Activated T-cell treated with anti-CD3 and anti-CD28 coated beads for 24 hours (primary cell): ENCODE results near the gene ARHGAP9.

Experiments used
- DNase-seq: peaks from one replicate; pipeline ENCODE4 v3.0.0-alpha.2; 2020; ENCODE audit warnings: low read depth

ARHGAP9 gene

GRCh38 chr12:57472391-57472790 lies 7.3 kb downstream of the ARHGAP9 start:
- no peak for DNase-seq

GRCh38 chr12:57471661-57472060 lies 8.0 kb downstream of the ARHGAP9 start:
- DNase-seq = no peak

- no peak for DNase-seq
These were observed 8.6 kb downstream of the ARHGAP9 start for GRCh38 chr12:57470970-57471656.

- DNase-seq = no peak
These were observed 9.2 kb downstream of the ARHGAP9 start for GRCh38 chr12:57470286-57470969.

GRCh38 chr12:57469296-57470164 lies 10.1 kb downstream of the ARHGAP9 start:
- DNase-seq = no peak

GRCh38 chr12:57467915-57468314 lies 11.8 kb downstream of the ARHGAP9 start:
- DNase-seq = no peak

GRCh38 chr12:57467212-57467874 lies 12.3 kb downstream of the ARHGAP9 start:
- no peak for DNase-seq

GRCh38 chr12:57465747-57466505 lies 13.7 kb downstream of the ARHGAP9 start:
- DNase-seq = no peak

GRCh38 chr12:57465030-57465746 lies 14.5 kb downstream of the ARHGAP9 start:
- DNase-seq = no peak

GRCh38 chr12:57464569-57464968 lies 15.1 kb downstream of the ARHGAP9 start:
- no peak for DNase-seq

- no peak for DNase-seq
These were observed 16.8 kb downstream of the ARHGAP9 start for GRCh38 chr12:57462912-57463253.

- DNase-seq = peak; percentile 85
These were observed 17.3 kb downstream of the ARHGAP9 start for GRCh38 chr12:57462251-57462911.

GRCh38 chr12:57461917-57462250 lies 17.8 kb downstream of the ARHGAP9 start:
- DNase-seq = no peak

GRCh38 chr12:57461276-57461916 lies 18.3 kb downstream of the ARHGAP9 start:
- no peak for DNase-seq

GRCh38 chr12:57460841-57461275 lies 18.8 kb downstream of the ARHGAP9 start:
- no peak for DNase-seq

GRCh38 chr12:57460468-57460784 lies 19.2 kb downstream of the ARHGAP9 start:
- no peak for DNase-seq

GRCh38 chr12:57459750-57460467 lies 19.8 kb downstream of the ARHGAP9 start, which contains the start of gene GLI1:
Gene GLI1 (plus strand): TSS chr12:57459785. CDS start chr12:57463692, 3,907 bp downstream.
- no peak for DNase-seq

GRCh38 chr12:57459055-57459749 lies 20.5 kb downstream of the ARHGAP9 start:
- DNase-seq = peak; percentile 93

GRCh38 chr12:57458665-57459054 lies 21.0 kb downstream of the ARHGAP9 start:
- no peak for DNase-seq
